HepG2 (cell line): Measurements from ENCODE around the gene CLDN20. TPM values are rescaled to one million over a fixed set of nuclear protein-coding genes. Genes with fewer than 3 reads are reported as not detected.

Experiments
- NFE2L2 ChIP-seq: fragments of 150-350 bp; IDR thresholded peaks from 2 replicates; pipeline ENCODE4 v1.6.1; 2014; ENCODE audit warnings: low read length
- NFYB ChIP-seq: sonication (generic); formaldehyde crosslinking; IDR thresholded peaks from 2 replicates; pipeline ENCODE4 v1.4.0; 2020; ENCODE audit warnings: missing genetic modification reagents
- PAF1 ChIP-seq: IDR thresholded peaks from 2 replicates; pipeline ENCODE4 v1.6.1; 2016; ENCODE audit warnings: missing genetic modification reagents, missing compliant biosample characterization
- PCBP2 ChIP-seq: fragments of 200-400 bp; formaldehyde crosslinking; optimal IDR thresholded peaks from 2 replicates; pipeline ENCODE3; 2018; ENCODE audit warnings: low read length, low read depth; ENCODE audit not compliant: poor library complexity, severe bottlenecking
- RBM22 ChIP-seq: fragments of 200-400 bp; formaldehyde crosslinking; optimal IDR thresholded peaks from 2 replicates; pipeline ENCODE3; 2017; ENCODE audit warnings: mild to moderate bottlenecking, low read length, moderate library complexity
- RBM39 ChIP-seq: fragments of 200-400 bp; formaldehyde crosslinking; IDR thresholded peaks from one replicate; pipeline ENCODE4 v1.6.1; 2018; ENCODE audit warnings: antibody characterized with exemption, mild to moderate bottlenecking, low read depth, low read length; ENCODE audit not compliant: poor library complexity, severe bottlenecking
- RFX3 ChIP-seq: IDR thresholded peaks from 2 replicates; pipeline ENCODE4 v1.6.1; 2016; ENCODE audit warnings: missing biosample characterization, missing genetic modification reagents
- SSRP1 ChIP-seq: IDR thresholded peaks from 2 replicates; pipeline ENCODE4 v1.6.1; 2016; ENCODE audit warnings: control low read depth
- STAG1 ChIP-seq: sonication (generic); formaldehyde crosslinking; IDR thresholded peaks from 2 replicates; pipeline ENCODE4 v1.4.0; 2020; ENCODE audit warnings: missing genetic modification reagents
- TP53 ChIP-seq: sonication (generic); formaldehyde crosslinking; conservative IDR thresholded peaks from 2 replicates; pipeline ENCODE4 v1.4.0; 2020; ENCODE audit warnings: missing genetic modification reagents
- ZFAT ChIP-seq: sonication (generic); formaldehyde crosslinking; conservative IDR thresholded peaks from 2 replicates; pipeline ENCODE4 v1.8.1; 2023; ENCODE audit warnings: missing genetic modification reagents, inconsistent platforms
- ZNF20 ChIP-seq: sonication (generic); formaldehyde crosslinking; IDR thresholded peaks from 2 replicates; pipeline ENCODE4 v1.4.0; 2020; ENCODE audit warnings: mild to moderate bottlenecking, moderate library complexity, missing genetic modification reagents
- ZNF260 ChIP-seq: sonication (generic); formaldehyde crosslinking; IDR thresholded peaks from 2 replicates; pipeline ENCODE4 v1.4.0; 2020; ENCODE audit warnings: missing genetic modification reagents, low read depth, mild to moderate bottlenecking, borderline replicate concordance
- ZNF563 ChIP-seq: sonication (generic); formaldehyde crosslinking; IDR thresholded peaks from 2 replicates; pipeline ENCODE4 v1.8.0; 2022; ENCODE audit warnings: mild to moderate bottlenecking, moderate library complexity, missing genetic modification reagents
- polyA plus RNA-seq, 8 experiments: library from polyadenylated mRNA; depleted of rRNA in 3 of 8; stranded (reverse) in 7 of 8; unstranded in 1 of 8; fragments of >200 nt; fragmentation: Illumina TruSeq in 4 of 8; extraction: Trizol in 4 of 8; gene quantifications; 2 replicates each; pipeline versions ENCODE4 v1.2.1 to v1.2.3, GENCODE V29; 2011 to 2016; ENCODE audit warnings: low read depth in 4 of 8, missing spikeins in 1 of 8, mixed read lengths in 1 of 8; ENCODE audit not compliant: insufficient read depth in 1 of 8
- total RNA-seq, 5 experiments: library from RNA; depleted of rRNA; stranded (reverse); fragments of >200 nt; fragmentation: Illumina TruSeq; extraction: Trizol; gene quantifications; 2 replicates each; pipeline ENCODE4 v1.2.3, GENCODE V29; 2016; ENCODE audit warnings: low read depth in 1 of 5
- TF ChIP-seq, protein P1 (sequence below): sonication (generic); formaldehyde crosslinking; IDR thresholded peaks from 2 replicates; pipeline ENCODE4 v1.9.0; 2021; ENCODE audit warnings: missing genetic modification reagents, borderline replicate concordance
- TF ChIP-seq, protein P2 (sequence below): sonication (generic); formaldehyde crosslinking; IDR thresholded peaks from 2 replicates; pipeline ENCODE4 v1.5.0; 2020; ENCODE audit warnings: mild to moderate bottlenecking, missing genetic modification reagents, borderline replicate concordance
- TF ChIP-seq, protein P3 (sequence below): sonication (generic); formaldehyde crosslinking; IDR thresholded peaks from 2 replicates; pipeline ENCODE4 v1.8.1; 2023; ENCODE audit warnings: mild to moderate bottlenecking, moderate library complexity, missing genetic modification reagents
- TF ChIP-seq, protein P4 (sequence below): sonication (generic); formaldehyde crosslinking; IDR thresholded peaks from 2 replicates; pipeline ENCODE4 v1.8.0; 2022; ENCODE audit warnings: missing genetic modification reagents, low read depth, mild to moderate bottlenecking, borderline replicate concordance
- TF ChIP-seq, protein P5 (sequence below): sonication (generic); formaldehyde crosslinking; conservative IDR thresholded peaks from 2 replicates; pipeline ENCODE4 v1.4.0; 2020; ENCODE audit warnings: missing genetic modification reagents

CLDN20 gene
- total and polyA plus RNA-seq, 2 of the 13 experiments (the other 11 are each of a cell fraction or from before 2014, with no cell fraction given): not detected

DNA sequence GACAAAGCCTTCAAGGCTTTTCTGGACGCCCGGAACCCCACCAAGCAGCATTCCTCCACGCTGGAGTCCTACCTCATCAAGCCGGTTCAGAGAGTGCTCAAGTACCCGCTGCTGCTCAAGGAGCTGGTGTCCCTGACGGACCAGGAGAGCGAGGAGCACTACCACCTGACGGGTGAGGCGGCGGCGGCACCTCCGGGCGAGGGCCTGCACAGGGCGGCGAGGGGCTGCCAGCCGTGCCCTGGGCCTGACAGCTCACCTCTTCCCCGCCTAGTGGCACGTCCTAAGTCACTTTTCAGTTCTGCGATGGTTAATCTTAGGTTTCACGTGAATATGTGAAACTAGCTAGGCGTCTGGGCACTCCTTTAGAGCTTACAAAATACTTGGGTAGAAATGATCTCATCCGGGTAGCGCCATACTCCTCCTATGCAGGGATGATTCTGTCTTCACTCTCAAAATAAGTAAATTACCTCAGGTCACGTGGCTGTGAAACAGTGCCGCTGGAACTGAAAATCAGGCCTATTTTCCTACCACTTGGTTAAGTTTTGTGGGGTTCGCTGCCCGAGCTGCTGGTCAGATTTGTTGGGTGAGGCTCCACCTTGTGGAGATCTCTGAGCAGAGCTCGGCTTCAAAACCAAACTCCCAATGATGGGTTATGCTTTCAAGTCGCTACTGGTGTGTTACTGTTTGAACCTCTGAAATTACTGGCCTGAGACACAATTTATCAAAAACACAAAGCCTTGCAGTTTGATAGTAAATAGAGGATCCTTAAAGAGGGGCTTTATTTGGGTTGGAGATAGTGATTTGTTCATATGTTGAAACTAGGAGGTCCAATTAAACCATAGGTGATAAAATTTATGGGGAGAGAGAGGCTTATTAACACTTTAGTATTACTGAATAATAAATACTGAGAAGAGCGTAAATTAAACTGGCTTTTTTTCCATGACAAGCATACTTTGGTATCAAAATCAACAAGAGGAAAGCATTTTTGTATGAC is 15.5 kb upstream of the CLDN20 start (continued):
- TF ChIP-seq PCBP2 (no peak), ZNF260 (CRISPR knock-in tag) (no peak), PAF1 (CRISPR knock-in tag) (peak; percentile 43; the same call in 1 of the 2 replicates), TP53 (CRISPR knock-in tag) (no peak), STAG1 (CRISPR knock-in tag) (peak; percentile 59), NFYB (CRISPR knock-in tag) (no peak), NFE2L2 (no peak), RBM22 (peak; percentile 93), SSRP1 (CRISPR knock-in tag) (no peak), ZFAT (CRISPR knock-in tag) (no peak), ZNF563 (CRISPR knock-in tag) (no peak), ZNF20 (no peak), RBM39 (no peak), RFX3 (CRISPR knock-in tag) (no peak)
- TF ChIP-seq, protein P1, sequence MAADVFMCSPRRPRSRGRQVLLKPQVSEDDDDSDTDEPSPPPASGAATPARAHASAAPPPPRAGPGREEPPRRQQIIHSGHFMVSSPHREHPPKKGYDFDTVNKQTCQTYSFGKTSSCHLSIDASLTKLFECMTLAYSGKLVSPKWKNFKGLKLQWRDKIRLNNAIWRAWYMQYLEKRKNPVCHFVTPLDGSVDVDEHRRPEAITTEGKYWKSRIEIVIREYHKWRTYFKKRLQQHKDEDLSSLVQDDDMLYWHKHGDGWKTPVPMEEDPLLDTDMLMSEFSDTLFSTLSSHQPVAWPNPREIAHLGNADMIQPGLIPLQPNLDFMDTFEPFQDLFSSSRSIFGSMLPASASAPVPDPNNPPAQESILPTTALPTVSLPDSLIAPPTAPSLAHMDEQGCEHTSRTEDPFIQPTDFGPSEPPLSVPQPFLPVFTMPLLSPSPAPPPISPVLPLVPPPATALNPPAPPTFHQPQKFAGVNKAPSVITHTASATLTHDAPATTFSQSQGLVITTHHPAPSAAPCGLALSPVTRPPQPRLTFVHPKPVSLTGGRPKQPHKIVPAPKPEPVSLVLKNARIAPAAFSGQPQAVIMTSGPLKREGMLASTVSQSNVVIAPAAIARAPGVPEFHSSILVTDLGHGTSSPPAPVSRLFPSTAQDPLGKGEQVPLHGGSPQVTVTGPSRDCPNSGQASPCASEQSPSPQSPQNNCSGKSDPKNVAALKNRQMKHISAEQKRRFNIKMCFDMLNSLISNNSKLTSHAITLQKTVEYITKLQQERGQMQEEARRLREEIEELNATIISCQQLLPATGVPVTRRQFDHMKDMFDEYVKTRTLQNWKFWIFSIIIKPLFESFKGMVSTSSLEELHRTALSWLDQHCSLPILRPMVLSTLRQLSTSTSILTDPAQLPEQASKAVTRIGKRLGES: no peak
- TF ChIP-seq, protein P2, sequence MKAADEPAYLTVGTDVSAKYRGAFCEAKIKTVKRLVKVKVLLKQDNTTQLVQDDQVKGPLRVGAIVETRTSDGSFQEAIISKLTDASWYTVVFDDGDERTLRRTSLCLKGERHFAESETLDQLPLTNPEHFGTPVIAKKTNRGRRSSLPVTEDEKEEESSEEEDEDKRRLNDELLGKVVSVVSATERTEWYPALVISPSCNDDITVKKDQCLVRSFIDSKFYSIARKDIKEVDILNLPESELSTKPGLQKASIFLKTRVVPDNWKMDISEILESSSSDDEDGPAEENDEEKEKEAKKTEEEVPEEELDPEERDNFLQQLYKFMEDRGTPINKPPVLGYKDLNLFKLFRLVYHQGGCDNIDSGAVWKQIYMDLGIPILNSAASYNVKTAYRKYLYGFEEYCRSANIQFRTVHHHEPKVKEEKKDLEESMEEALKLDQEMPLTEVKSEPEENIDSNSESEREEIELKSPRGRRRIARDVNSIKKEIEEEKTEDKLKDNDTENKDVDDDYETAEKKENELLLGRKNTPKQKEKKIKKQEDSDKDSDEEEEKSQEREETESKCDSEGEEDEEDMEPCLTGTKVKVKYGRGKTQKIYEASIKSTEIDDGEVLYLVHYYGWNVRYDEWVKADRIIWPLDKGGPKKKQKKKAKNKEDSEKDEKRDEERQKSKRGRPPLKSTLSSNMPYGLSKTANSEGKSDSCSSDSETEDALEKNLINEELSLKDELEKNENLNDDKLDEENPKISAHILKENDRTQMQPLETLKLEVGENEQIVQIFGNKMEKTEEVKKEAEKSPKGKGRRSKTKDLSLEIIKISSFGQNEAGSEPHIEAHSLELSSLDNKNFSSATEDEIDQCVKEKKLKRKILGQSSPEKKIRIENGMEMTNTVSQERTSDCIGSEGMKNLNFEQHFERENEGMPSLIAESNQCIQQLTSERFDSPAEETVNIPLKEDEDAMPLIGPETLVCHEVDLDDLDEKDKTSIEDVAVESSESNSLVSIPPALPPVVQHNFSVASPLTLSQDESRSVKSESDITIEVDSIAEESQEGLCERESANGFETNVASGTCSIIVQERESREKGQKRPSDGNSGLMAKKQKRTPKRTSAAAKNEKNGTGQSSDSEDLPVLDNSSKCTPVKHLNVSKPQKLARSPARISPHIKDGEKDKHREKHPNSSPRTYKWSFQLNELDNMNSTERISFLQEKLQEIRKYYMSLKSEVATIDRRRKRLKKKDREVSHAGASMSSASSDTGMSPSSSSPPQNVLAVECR: no peak
- TF ChIP-seq, protein P3, sequence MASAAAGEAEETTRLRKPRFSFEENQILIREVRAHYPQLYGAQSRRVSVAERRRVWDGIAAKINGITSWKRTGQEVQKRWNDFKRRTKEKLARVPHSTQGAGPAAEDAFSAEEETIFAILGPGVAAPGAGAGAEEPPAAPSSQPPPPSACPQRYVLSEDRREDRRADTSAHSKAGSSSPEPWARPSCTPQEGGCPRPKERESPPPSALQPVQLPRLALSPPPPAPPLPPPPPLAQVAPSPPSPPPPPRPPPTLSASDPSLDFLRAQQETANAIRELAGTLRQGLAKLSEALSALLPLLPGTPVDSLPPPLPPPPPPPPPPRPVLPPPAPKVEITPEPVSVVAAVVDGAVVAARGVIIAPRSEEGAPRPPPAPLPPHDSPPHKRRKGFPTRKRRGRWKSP (CRISPR knock-in tag): no peak
- TF ChIP-seq, protein P4, sequence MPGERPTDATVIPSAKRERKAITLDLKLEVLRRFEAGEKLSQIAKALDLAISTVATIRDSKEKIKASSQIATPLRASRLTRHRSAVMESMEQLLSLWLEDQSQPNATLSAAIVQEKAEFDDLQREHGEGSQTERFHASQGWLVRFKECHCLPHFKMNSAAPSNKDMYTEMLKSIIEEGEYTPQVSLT (CRISPR knock-in tag): no peak
- TF ChIP-seq, protein P5, sequence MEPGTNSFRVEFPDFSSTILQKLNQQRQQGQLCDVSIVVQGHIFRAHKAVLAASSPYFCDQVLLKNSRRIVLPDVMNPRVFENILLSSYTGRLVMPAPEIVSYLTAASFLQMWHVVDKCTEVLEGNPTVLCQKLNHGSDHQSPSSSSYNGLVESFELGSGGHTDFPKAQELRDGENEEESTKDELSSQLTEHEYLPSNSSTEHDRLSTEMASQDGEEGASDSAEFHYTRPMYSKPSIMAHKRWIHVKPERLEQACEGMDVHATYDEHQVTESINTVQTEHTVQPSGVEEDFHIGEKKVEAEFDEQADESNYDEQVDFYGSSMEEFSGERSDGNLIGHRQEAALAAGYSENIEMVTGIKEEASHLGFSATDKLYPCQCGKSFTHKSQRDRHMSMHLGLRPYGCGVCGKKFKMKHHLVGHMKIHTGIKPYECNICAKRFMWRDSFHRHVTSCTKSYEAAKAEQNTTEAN (CRISPR knock-in tag): no peak
